Lung (tissue), 12 donors: ENCODE measurements around the gene AREL1. TPM values are rescaled to one million over a fixed set of nuclear protein-coding genes. Genes with fewer than 3 reads are reported as not detected.

Experiments
- ATAC-seq: fragments of 200-7000 bp; cut with Tn5 transposase; one replicate; pipeline ENCODE4 v1.9.1; 2020; ENCODE audit warnings: moderate number of reproducible peaks; ENCODE audit not compliant: insufficient read depth, low FRiP score
- DNase-seq, 3 donors: peaks; one replicate each; pipeline ENCODE4 v3.0.0-alpha.2; 2013 to 2017
- H3K27ac ChIP-seq, 2 donors: one replicate each; pipeline ENCODE4 v1.5.1; 2013; ENCODE audit warnings: mild to moderate bottlenecking in 2 of 2, moderate library complexity in 2 of 2, control low read depth in 1 of 2, inconsistent platforms in 1 of 2, low read depth in 1 of 2, low read length in 1 of 2
- H3K27me3 ChIP-seq, 3 donors: one replicate each; pipeline ENCODE4 v1.5.1; 2013; ENCODE audit warnings: low read length in 2 of 3; ENCODE audit not compliant: control insufficient read depth in 3 of 3, insufficient read depth in 3 of 3
- H3K36me3 ChIP-seq, 4 donors: one replicate each; pipeline ENCODE4 v1.5.1; 2013; ENCODE audit warnings: low read length in 4 of 4, mild to moderate bottlenecking in 1 of 4, moderate library complexity in 1 of 4; ENCODE audit not compliant: control insufficient read depth in 4 of 4, insufficient read depth in 4 of 4
- H3K4me1 ChIP-seq, 5 donors: one replicate each; pipeline ENCODE4 v1.5.1; 2013; ENCODE audit warnings: low read length in 5 of 5, mild to moderate bottlenecking in 2 of 5, moderate library complexity in 1 of 5; ENCODE audit not compliant: control insufficient read depth in 5 of 5, insufficient read depth in 5 of 5
- H3K4me3 ChIP-seq: one replicate; pipeline ENCODE4 v1.5.1; 2013; ENCODE audit warnings: mild to moderate bottlenecking, control low read depth, moderate library complexity
- H3K9ac ChIP-seq, 2 donors: one replicate each; pipeline ENCODE4 v1.5.1; 2013; ENCODE audit warnings: low read length in 2 of 2, control low read depth in 1 of 2; ENCODE audit not compliant: insufficient read depth in 1 of 2
- H3K9me3 ChIP-seq, 4 donors: one replicate each; pipeline ENCODE4 v1.5.1; 2013; ENCODE audit warnings: low read length in 3 of 4, mild to moderate bottlenecking in 1 of 4, moderate library complexity in 1 of 4; ENCODE audit not compliant: control insufficient read depth in 4 of 4, insufficient read depth in 3 of 4
- WGBS, 2 donors: extraction: QIAGEN DNeasy Blood & Tissue Kit; methylation state at CpG; one replicate each; pipeline ENCODE4 v1.1.7; 2013; 5-methylcytosine and 5-hydroxymethylcytosine counted together
- polyA plus RNA-seq, 2 donors: library from polyadenylated mRNA; stranded (reverse); fragments of 200-250 nt; gene quantifications; one replicate each; pipeline ENCODE4 v1.2.1, GENCODE V29; 2013
- total RNA-seq, 2 donors: library from RNA; depleted of rRNA in 1 of 2; stranded (reverse); fragments of >200 nt in 1 of 2; gene quantifications; one replicate each; pipeline ENCODE4 v1.2.1, GENCODE V29; 2014 to 2021
- TF ChIP-seq, protein P1 (sequence below): IDR thresholded peaks from 2 replicates; pipeline ENCODE4 v1.5.1; 2012; ENCODE audit warnings: mild to moderate bottlenecking; ENCODE audit errors: control extremely low read depth, extremely low read depth
- donor health status: control.
- donor health status: control.
- donor health status: Bipolar disorder and iron deficiency.
- donor health status: healthy.
- donor health status: DM: yes; HTN: yes; CAD: no.

The AREL1 gene
- total and polyA plus RNA-seq, 4 donors = 10.5 to 41.6 (median 23.8) TPM

DNA sequence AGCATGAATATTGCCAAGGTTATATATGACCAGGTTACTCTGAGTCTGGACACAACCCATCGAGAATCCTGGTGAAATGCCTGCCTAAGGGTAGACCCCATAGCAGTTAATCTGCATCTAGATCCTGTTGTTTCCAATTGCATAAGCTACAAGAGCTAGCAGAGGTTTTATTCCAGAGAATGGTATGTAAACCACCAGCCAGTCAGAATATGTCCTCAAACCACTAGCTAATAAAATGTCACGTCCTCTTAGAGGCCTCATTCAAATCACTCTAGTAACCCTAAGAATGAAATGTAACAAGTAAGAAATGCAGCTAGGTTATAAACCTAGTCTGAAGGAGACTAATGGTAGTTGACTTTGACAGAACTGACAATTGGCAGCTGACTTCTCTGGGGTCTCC, 41.3 kb upstream of the AREL1 start:
- Histone ChIP-seq H3K4me1 (no peaks in the 10 kb centered on the region), H3K9ac (no peak overlapping the region), H3K27ac (no peak overlapping the region), H3K4me3 (no peak overlapping the region), H3K27me3 (no peaks in the 10 kb centered on the region), H3K9me3 (peaks cover 0 to 4% (median 2%) of the 10 kb centered on the region in 4 donors), H3K36me3 (no peaks in the 10 kb centered on the region)
- ATAC-seq = no peak
- no peak for DNase-seq
- 81 to 94% methylated on average over 2 of the region's 2 CpGs for WGBS, 2 donors
- TF ChIP-seq, protein P1, sequence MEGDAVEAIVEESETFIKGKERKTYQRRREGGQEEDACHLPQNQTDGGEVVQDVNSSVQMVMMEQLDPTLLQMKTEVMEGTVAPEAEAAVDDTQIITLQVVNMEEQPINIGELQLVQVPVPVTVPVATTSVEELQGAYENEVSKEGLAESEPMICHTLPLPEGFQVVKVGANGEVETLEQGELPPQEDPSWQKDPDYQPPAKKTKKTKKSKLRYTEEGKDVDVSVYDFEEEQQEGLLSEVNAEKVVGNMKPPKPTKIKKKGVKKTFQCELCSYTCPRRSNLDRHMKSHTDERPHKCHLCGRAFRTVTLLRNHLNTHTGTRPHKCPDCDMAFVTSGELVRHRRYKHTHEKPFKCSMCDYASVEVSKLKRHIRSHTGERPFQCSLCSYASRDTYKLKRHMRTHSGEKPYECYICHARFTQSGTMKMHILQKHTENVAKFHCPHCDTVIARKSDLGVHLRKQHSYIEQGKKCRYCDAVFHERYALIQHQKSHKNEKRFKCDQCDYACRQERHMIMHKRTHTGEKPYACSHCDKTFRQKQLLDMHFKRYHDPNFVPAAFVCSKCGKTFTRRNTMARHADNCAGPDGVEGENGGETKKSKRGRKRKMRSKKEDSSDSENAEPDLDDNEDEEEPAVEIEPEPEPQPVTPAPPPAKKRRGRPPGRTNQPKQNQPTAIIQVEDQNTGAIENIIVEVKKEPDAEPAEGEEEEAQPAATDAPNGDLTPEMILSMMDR = no peak

DNA sequence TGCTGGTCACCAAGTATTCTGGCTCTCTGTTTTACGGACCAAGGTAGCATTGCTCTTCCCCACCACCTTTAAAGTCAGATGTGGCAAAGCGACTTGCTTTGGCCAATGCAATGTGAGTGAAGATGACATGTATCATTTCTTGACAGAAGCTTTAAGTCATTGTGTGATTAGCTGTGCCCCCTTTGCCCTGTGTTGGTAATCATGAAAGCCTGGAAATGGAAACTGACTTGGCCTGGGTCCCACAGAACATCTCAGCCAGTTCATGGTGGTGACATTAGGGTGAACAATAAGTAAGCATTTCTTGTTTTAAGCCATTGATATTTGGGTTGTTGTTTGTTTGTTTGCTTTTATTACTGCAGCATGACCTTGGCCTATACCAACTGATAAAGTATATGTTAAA, 34.4 kb upstream of the AREL1 start:
- Histone ChIP-seq H3K36me3 (no peaks in the 10 kb centered on the region), H3K9me3 (no peaks in the 10 kb centered on the region), H3K4me1 (no peaks in the 10 kb centered on the region), H3K4me3 (no peak overlapping the region), H3K27me3 (no peaks in the 10 kb centered on the region), H3K9ac (no peak overlapping the region), H3K27ac (no peak overlapping the region)
- TF ChIP-seq, protein P1 = no peak
- ATAC-seq = no peak
- DNase-seq = no peak
- 94 to 96% methylated on average over 2 of the region's 2 CpGs for WGBS, 2 donors

- no peak overlapping the region for H3K27ac ChIP-seq
- no peaks in the 10 kb centered on the region for H3K4me1 ChIP-seq
- H3K36me3 ChIP-seq = peaks cover 8 to 13% (median 10%) of the 10 kb centered on the region in 4 donors
- DNase-seq (no peak), ATAC-seq (no peak)
- H3K27me3 ChIP-seq = no peaks in the 10 kb centered on the region
- H3K9ac ChIP-seq = no peak overlapping the region
- H3K9me3 ChIP-seq = no peaks in the 10 kb centered on the region
- TF ChIP-seq, protein P1 = no peak
- 94% methylated on average over 8 of the region's 8 CpGs for WGBS, 2 donors
- no peak overlapping the region for H3K4me3 ChIP-seq
These were observed 26.6 kb upstream of the AREL1 start for GRCh38 chr14:74739293-74740030.
